ENCODE results near the gene SPRY2. TPM values are rescaled to one million over a fixed set of nuclear protein-coding genes. Genes with fewer than 3 reads are reported as not detected.

Gene SPRY2
- total RNA-seq, 1 experiment from 2014 or later: 19.0 TPM

DNA sequence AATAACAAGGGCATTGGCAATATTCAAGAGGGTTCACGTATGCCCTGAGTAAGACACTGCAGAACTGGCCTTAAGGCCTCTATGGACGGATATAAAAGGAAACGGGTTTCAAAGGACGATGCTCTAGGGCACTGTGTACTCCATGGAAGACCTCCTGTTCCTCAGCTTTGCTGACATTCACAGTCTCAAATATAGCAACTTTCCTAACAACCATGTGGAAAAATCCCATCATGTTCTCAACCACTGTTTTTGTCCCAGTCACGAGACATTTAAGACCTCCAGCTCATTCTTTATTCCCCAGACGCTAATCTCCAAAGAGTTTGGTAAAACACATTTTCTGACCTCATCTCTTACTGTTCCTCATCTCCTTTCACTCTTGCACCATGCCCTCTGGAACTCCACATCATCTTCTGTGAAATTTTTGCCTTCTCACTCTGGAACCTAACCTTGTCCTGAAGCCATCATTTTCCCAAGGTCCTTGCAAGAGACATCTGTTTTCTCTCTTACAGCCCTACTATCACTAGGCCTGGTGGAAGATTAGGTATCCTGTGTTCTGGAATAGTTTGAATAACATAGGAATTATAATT lies 37.6 kb downstream of the SPRY2 start:
- CTCF ChIA-PET: no interaction called here
- TF ChIP-seq EZH2phosphoT487 (IDR thresholded peaks at IDR 0.05; ENCODE audit: borderline replicate concordance, low read length) (no peak), EZH2 (IDR thresholded peaks at IDR 0.05; ENCODE audit: low read length, unreplicated experiment) (no peak)
- TF ChIP-seq, protein P1, sequence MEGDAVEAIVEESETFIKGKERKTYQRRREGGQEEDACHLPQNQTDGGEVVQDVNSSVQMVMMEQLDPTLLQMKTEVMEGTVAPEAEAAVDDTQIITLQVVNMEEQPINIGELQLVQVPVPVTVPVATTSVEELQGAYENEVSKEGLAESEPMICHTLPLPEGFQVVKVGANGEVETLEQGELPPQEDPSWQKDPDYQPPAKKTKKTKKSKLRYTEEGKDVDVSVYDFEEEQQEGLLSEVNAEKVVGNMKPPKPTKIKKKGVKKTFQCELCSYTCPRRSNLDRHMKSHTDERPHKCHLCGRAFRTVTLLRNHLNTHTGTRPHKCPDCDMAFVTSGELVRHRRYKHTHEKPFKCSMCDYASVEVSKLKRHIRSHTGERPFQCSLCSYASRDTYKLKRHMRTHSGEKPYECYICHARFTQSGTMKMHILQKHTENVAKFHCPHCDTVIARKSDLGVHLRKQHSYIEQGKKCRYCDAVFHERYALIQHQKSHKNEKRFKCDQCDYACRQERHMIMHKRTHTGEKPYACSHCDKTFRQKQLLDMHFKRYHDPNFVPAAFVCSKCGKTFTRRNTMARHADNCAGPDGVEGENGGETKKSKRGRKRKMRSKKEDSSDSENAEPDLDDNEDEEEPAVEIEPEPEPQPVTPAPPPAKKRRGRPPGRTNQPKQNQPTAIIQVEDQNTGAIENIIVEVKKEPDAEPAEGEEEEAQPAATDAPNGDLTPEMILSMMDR (conservative IDR thresholded peaks at IDR 0.05; ENCODE audit: low read depth, low read length): no peak
- Histone ChIP-seq H3F3A (ENCODE audit: low read length, unreplicated experiment) (no peaks in the 10 kb centered on the region), H3K9me2 (replicated peaks; ENCODE audit: low read length) (no peaks in the 10 kb centered on the region), H3K27me3 (ENCODE audit: low read length) (no peaks in the 10 kb centered on the region), H4K20me1 (ENCODE audit: low read length) (no peaks in the 10 kb centered on the region), H3K9me3 (ENCODE audit: low read length) (no peaks in the 10 kb centered on the region), H3K4me1 (ENCODE audit: insufficient read depth, low read length) (no peaks in the 10 kb centered on the region), H2AFZ (ENCODE audit: low read length) (no peak overlapping the region), H3K4me3 (ENCODE audit: low read length) (no peak overlapping the region), H3K79me2 (ENCODE audit: low read length) (no peaks in the 10 kb centered on the region), H3K9ac (ENCODE audit: low read length) (no peak overlapping the region), H3K27ac (ENCODE audit: low read length) (no peak overlapping the region), H3K36me3 (ENCODE audit: low read depth, low read length) (no peaks in the 10 kb centered on the region), H3K4me2 (ENCODE audit: low read length) (no peak overlapping the region)
- intact Hi-C loops (cut with micrococcal nuclease): no loop called here
- no TSS peak for BruUV-seq (replicated peaks)
- DNase-seq (no peak), ATAC-seq (no peak)
- POLR2A ChIA-PET (ENCODE audit: unreplicated experiment): no interaction called here

DNA sequence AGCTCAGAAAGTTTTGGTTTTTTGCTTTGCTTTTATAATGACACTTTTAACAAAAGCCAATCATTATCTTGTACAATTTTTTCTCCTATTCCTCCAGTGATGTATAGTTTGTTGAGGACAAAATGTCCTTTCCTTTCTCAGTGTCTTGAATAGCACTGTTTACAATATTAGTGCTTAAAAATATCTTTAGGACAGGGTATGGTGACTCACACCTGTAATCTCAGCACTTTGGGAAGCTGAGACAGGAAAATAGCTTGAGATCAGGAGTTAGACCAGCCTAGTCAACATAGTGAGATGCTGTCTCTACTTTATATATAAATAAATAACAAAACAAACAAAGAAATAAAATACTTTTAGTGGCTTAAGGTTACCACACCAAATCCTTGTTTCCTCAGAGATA lies 41.9 kb downstream of the SPRY2 start:
- no peak overlapping the region for H3K27ac ChIP-seq (ENCODE audit: low read length)
- no peaks in the 10 kb centered on the region for H3F3A ChIP-seq (ENCODE audit: low read length, unreplicated experiment)
- no peaks in the 10 kb centered on the region for H3K9me3 ChIP-seq (ENCODE audit: low read length)
- no peak overlapping the region for H2AFZ ChIP-seq (ENCODE audit: low read length)
- ChIA-PET CTCF (no interaction called here), POLR2A (ENCODE audit: unreplicated experiment) (no interaction called here)
- no peaks in the 10 kb centered on the region for H4K20me1 ChIP-seq (ENCODE audit: low read length)
- no TSS peak for BruUV-seq (replicated peaks)
- intact Hi-C loops (cut with micrococcal nuclease): no loop called here
- no peak overlapping the region for H3K4me3 ChIP-seq (ENCODE audit: low read length)
- H3K4me2 ChIP-seq (ENCODE audit: low read length): no peak overlapping the region
- ATAC-seq (no peak), DNase-seq (no peak)
- no peaks in the 10 kb centered on the region for H3K79me2 ChIP-seq (ENCODE audit: low read length)
- no peaks in the 10 kb centered on the region for H3K4me1 ChIP-seq (ENCODE audit: insufficient read depth, low read length)
- no peaks in the 10 kb centered on the region for H3K9me2 ChIP-seq (replicated peaks; ENCODE audit: low read length)
- no peaks in the 10 kb centered on the region for H3K36me3 ChIP-seq (ENCODE audit: low read depth, low read length)
- no peaks in the 10 kb centered on the region for H3K27me3 ChIP-seq (ENCODE audit: low read length)
- no peak overlapping the region for H3K9ac ChIP-seq (ENCODE audit: low read length)
- no peak for TF ChIP-seq EZH2phosphoT487 (IDR thresholded peaks at IDR 0.05; ENCODE audit: borderline replicate concordance, low read length)
- no peak for TF ChIP-seq EZH2 (IDR thresholded peaks at IDR 0.05; ENCODE audit: low read length, unreplicated experiment)
- TF ChIP-seq, protein P1 (conservative IDR thresholded peaks at IDR 0.05; ENCODE audit: low read depth, low read length): no peak

DNA sequence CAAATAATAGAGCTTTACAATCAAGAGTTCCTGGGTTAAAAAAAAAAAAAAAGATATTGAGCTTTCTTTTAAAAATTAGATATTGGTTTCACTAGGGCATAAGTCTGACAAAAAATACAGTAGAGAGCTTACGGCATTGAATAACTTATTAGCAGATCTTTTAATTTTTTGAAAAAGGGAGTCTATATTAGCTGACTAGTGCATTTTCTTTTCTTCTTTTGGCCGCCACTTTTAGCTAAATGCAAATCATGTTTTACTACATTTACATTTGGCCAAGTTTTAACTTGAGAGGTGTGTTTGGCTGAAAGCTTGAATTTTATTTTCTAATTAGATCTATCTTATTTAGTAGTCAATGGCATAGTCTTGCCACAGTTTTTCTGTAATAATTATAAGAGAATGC lies 43.4 kb downstream of the SPRY2 start:
- H3K9me3 ChIP-seq (ENCODE audit: low read length): no peaks in the 10 kb centered on the region

More for the DNA sequence above, 43.4 kb downstream of the SPRY2 start:
- intact Hi-C loops (cut with micrococcal nuclease): no loop called here
- no TSS peak for BruUV-seq (replicated peaks)
- TF ChIP-seq EZH2 (IDR thresholded peaks at IDR 0.05; ENCODE audit: low read length, unreplicated experiment) (no peak), EZH2phosphoT487 (IDR thresholded peaks at IDR 0.05; ENCODE audit: borderline replicate concordance, low read length) (no peak)
- TF ChIP-seq, protein P1 (conservative IDR thresholded peaks at IDR 0.05; ENCODE audit: low read depth, low read length): no peak
- H3K27me3 ChIP-seq (ENCODE audit: low read length): no peaks in the 10 kb centered on the region
- no peak overlapping the region for H3K27ac ChIP-seq (ENCODE audit: low read length)
- POLR2A ChIA-PET (ENCODE audit: unreplicated experiment): no interaction called here
- no peak overlapping the region for H3K4me2 ChIP-seq (ENCODE audit: low read length)
- no peaks in the 10 kb centered on the region for H3K4me1 ChIP-seq (ENCODE audit: insufficient read depth, low read length)
- ATAC-seq: no peak
- H4K20me1 ChIP-seq (ENCODE audit: low read length): no peaks in the 10 kb centered on the region
- no peaks in the 10 kb centered on the region for H3F3A ChIP-seq (ENCODE audit: low read length, unreplicated experiment)
- no peak for DNase-seq
- H2AFZ ChIP-seq (ENCODE audit: low read length): no peak overlapping the region
- H3K9ac ChIP-seq (ENCODE audit: low read length): no peak overlapping the region
- no peaks in the 10 kb centered on the region for H3K79me2 ChIP-seq (ENCODE audit: low read length)
- no peaks in the 10 kb centered on the region for H3K9me2 ChIP-seq (replicated peaks; ENCODE audit: low read length)
- H3K4me3 ChIP-seq (ENCODE audit: low read length): no peak overlapping the region
- no peaks in the 10 kb centered on the region for H3K36me3 ChIP-seq (ENCODE audit: low read depth, low read length)
- CTCF ChIA-PET: no interaction called here

Measured in PC-3 (cell line).